ENCODE results near the gene CSNK1G1.
"Not testable (repeated sequence)": the region's sequence is repeated elsewhere in the genome, so short reads cannot be mapped to it uniquely, and the experiment has no call there.

Gene CSNK1G1

GRCh38 chr15:64355944-64356709 lies at the start of gene CSNK1G1:
TSS of gene CSNK1G1 (minus strand) at chr15:64356173. CDS start at chr15:64300499, 55,674 bp downstream.
- peak; percentile 90 for DNase-seq

GRCh38 chr15:64400583-64400982 lies 44.6 kb upstream of the CSNK1G1 start:
- no peak for DNase-seq

GRCh38 chr15:64398575-64398974 lies 42.6 kb upstream of the CSNK1G1 start:
- no peak for DNase-seq

GRCh38 chr15:64396789-64397188 lies 40.8 kb upstream of the CSNK1G1 start:
- no peak for DNase-seq

GRCh38 chr15:64392471-64392870 lies 36.5 kb upstream of the CSNK1G1 start:
- not testable (repeated sequence) for DNase-seq

- no peak for DNase-seq
Measured at GRCh38 chr15:64389036-64389435, 33.1 kb upstream of the CSNK1G1 start.

GRCh38 chr15:64387562-64388168 lies 31.7 kb upstream of the CSNK1G1 start, which contains the start of gene TRIP4:
TSS of gene TRIP4 (plus strand) at chr15:64387836. CDS start at chr15:64387864, 28 bp downstream.
- DNase-seq, result peak; percentile 97

GRCh38 chr15:64386291-64386690 lies 30.3 kb upstream of the CSNK1G1 start:
- no peak for DNase-seq

- DNase-seq, result no peak
Measured at GRCh38 chr15:64383760-64384159, 27.8 kb upstream of the CSNK1G1 start.

- peak; percentile 87 for DNase-seq
Measured at GRCh38 chr15:64381000-64381751, 25.2 kb upstream of the CSNK1G1 start, which contains the start of gene PCLAF. TSS of gene PCLAF (minus strand) at chr15:64381441. CDS start at chr15:64381371, 70 bp downstream.

- not testable (repeated sequence) for DNase-seq
Measured at GRCh38 chr15:64380130-64380870, 24.3 kb upstream of the CSNK1G1 start.

GRCh38 chr15:64379216-64379960 lies 23.4 kb upstream of the CSNK1G1 start:
- DNase-seq, result no peak

- DNase-seq, result no peak
Measured at GRCh38 chr15:64373360-64373759, 17.4 kb upstream of the CSNK1G1 start.

GRCh38 chr15:64371383-64371782 lies 15.4 kb upstream of the CSNK1G1 start:
- DNase-seq, result not testable (repeated sequence)

GRCh38 chr15:64369078-64369607 lies 13.2 kb upstream of the CSNK1G1 start:
- no peak for DNase-seq

- no peak for DNase-seq
Measured at GRCh38 chr15:64361259-64361658, 5.3 kb upstream of the CSNK1G1 start.

GRCh38 chr15:64356710-64357040 lies 702 bp upstream of the CSNK1G1 start:
- DNase-seq, result no peak

- DNase-seq, result peak; percentile 38
Measured at GRCh38 chr15:64355348-64355943, 527 bp downstream of the CSNK1G1 start.

- DNase-seq, result no peak
Measured at GRCh38 chr15:64354688-64355344, 1.2 kb downstream of the CSNK1G1 start.

GRCh38 chr15:64351265-64351664 lies 4.7 kb downstream of the CSNK1G1 start:
- DNase-seq, result no peak

GRCh38 chr15:64349375-64349774 lies 6.6 kb downstream of the CSNK1G1 start:
- DNase-seq, result no peak

All from activated T-cell treated with anti-CD3 and anti-CD28 coated beads, Interleukin-2, amount 50 U/mL, for 1 hour (primary cell).